Hepatocyte (in vitro differentiated cells): Measurements from ENCODE around the gene TMPRSS9. TPM values are rescaled to one million over a fixed set of nuclear protein-coding genes. Genes with fewer than 3 reads are reported as not detected.

ENCODE experiments used
- DNase-seq: peaks from one replicate; pipeline ENCODE4 v3.0.0-alpha.2; 2016; ENCODE audit warnings: low spot score
- H2AFZ ChIP-seq: fragments of 200-600 bp; sonication (generic); 2 replicates; pipeline ENCODE4 v1.6.0; 2016; ENCODE audit warnings: antibody characterized with exemption, mild to moderate bottlenecking
- H3K27ac ChIP-seq: fragments of 200-600 bp; sonication (generic); 2 replicates; pipeline ENCODE4 v1.5.1; 2016; ENCODE audit warnings: mild to moderate bottlenecking
- H3K27me3 ChIP-seq: fragments of 200-600 bp; sonication (generic); 2 replicates; pipeline ENCODE4 v1.6.1; 2016
- H3K36me3 ChIP-seq: fragments of 200-600 bp; sonication (generic); replicated peaks from 2 replicates; pipeline ENCODE4 v1.5.1; 2016; ENCODE audit warnings: low read depth; ENCODE audit not compliant: insufficient read depth
- H3K4me1 ChIP-seq: fragments of 200-600 bp; sonication (generic); 2 replicates; pipeline ENCODE4 v1.5.1; 2016; ENCODE audit warnings: mild to moderate bottlenecking, moderate library complexity; ENCODE audit not compliant: insufficient read depth
- H3K4me2 ChIP-seq: fragments of 200-600 bp; sonication (generic); 2 replicates; pipeline ENCODE4 v1.6.0; 2016
- H3K4me3 ChIP-seq: fragments of 200-600 bp; sonication (generic); 2 replicates; pipeline ENCODE4 v1.5.1; 2016; ENCODE audit warnings: mild to moderate bottlenecking
- H3K79me2 ChIP-seq: fragments of 200-600 bp; sonication (generic); 2 replicates; pipeline ENCODE4 v1.6.0; 2017; ENCODE audit warnings: mild to moderate bottlenecking
- H3K9me2 ChIP-seq: fragments of 200-600 bp; sonication (generic); replicated peaks from 2 replicates; pipeline ENCODE4 v1.6.0; 2017; ENCODE audit warnings: mild to moderate bottlenecking; ENCODE audit not compliant: insufficient read depth
- H3K9me3 ChIP-seq: fragments of 200-600 bp; sonication (generic); 2 replicates; pipeline ENCODE4 v1.5.1; 2016; ENCODE audit warnings: low read depth, mild to moderate bottlenecking
- H4K20me1 ChIP-seq: fragments of 200-600 bp; sonication (generic); 2 replicates; pipeline ENCODE4 v1.6.0; 2016; ENCODE audit warnings: mild to moderate bottlenecking; ENCODE audit not compliant: insufficient read depth, poor library complexity, severe bottlenecking
- EZH2 ChIP-seq: fragments of 200-600 bp; sonication (generic); IDR thresholded peaks from 2 replicates; pipeline ENCODE4 v1.6.1; 2016; ENCODE audit warnings: antibody characterized with exemption, mild to moderate bottlenecking, borderline replicate concordance
- EZH2phosphoT487 ChIP-seq: fragments of 200-600 bp; sonication (generic); IDR thresholded peaks from one replicate; pipeline ENCODE4 v1.6.1; 2018; ENCODE audit warnings: antibody characterized with exemption, mild to moderate bottlenecking, low read depth, moderate library complexity; ENCODE audit not compliant: unreplicated experiment, severe bottlenecking
- WGBS: methylation state at CpG from one replicate; pipeline ENCODE4 v1.1.6; 2016; ENCODE audit warnings: low lambda C conversion rate; ENCODE audit errors: missing lambda C conversion rate; 5-methylcytosine and 5-hydroxymethylcytosine counted together
- polyA plus RNA-seq: library from polyadenylated mRNA; unstranded; fragments of >200 nt; fragmentation: Nextera tagmentation; extraction: Ambion mirVana; gene quantifications from 2 replicates; pipeline ENCODE4 v1.2.1, GENCODE V29; 2016
- total RNA-seq: library from RNA; depleted of rRNA; stranded (reverse); fragments of >200 nt; gene quantifications from 2 replicates; pipeline ENCODE4 v1.2.3, GENCODE V29; 2014
- TF ChIP-seq, protein P1 (sequence below): fragments of 200-600 bp; sonication (generic); IDR thresholded peaks from 2 replicates; pipeline ENCODE4 v1.5.1; 2016; ENCODE audit warnings: antibody characterized with exemption, mild to moderate bottlenecking; ENCODE audit not compliant: poor library complexity

The TMPRSS9 gene
- total and polyA plus RNA-seq, 2 experiments from 2014 or later: 0.23 TPM; not detected in 1

DNA sequence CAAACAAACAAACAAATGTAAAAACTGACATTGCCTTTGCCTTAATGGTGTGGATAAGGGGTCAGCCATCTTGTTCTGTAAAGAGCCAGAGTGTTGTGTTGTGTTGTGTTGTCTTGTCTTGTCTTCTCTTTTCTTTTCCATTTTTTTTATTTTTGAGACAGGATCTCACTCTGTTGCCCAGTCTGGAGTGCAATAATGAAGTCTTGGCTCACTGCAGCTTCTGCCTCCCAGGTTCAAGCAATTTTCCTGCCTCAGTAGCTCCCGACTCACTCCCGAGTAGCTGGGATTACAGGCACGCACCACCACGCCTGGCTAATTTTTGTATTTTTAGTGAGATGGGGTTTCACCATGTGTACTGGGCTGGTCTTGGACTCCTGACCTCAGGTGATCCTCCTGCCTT, 39.5 kb downstream of the TMPRSS9 start:
- 98% methylated on average over 4 of the region's 4 CpGs for WGBS
- Histone ChIP-seq H3K27ac (no peak overlapping the region), H3K4me3 (no peak overlapping the region), H4K20me1 (no peaks in the 10 kb centered on the region), H3K4me2 (no peak overlapping the region), H2AFZ (no peak overlapping the region), H3K27me3 (no peaks in the 10 kb centered on the region), H3K9me2 (no peaks in the 10 kb centered on the region), H3K9me3 (no peaks in the 10 kb centered on the region), H3K36me3 (no peaks in the 10 kb centered on the region), H3K4me1 (no peaks in the 10 kb centered on the region), H3K79me2 (no peaks in the 10 kb centered on the region)
- TF ChIP-seq EZH2: no peak
- no peak for DNase-seq

DNA sequence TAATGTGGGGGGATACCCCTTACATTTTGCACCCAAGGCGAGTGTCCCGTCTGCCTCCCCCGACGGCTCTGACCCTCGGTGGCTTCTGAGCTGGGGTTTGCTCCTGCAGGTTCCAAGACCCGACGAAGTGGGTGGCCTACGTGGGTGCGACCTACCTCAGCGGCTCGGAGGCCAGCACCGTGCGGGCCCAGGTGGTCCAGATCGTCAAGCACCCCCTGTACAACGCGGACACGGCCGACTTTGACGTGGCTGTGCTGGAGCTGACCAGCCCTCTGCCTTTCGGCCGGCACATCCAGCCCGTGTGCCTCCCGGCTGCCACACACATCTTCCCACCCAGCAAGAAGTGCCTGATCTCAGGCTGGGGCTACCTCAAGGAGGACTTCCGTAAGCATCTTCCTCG, 48.2 kb downstream of the TMPRSS9 start:
- no peak for DNase-seq
- H4K20me1 ChIP-seq: no peaks in the 10 kb centered on the region
- no peak for TF ChIP-seq EZH2
- TF ChIP-seq EZH2phosphoT487: no peak
- TF ChIP-seq, protein P1, sequence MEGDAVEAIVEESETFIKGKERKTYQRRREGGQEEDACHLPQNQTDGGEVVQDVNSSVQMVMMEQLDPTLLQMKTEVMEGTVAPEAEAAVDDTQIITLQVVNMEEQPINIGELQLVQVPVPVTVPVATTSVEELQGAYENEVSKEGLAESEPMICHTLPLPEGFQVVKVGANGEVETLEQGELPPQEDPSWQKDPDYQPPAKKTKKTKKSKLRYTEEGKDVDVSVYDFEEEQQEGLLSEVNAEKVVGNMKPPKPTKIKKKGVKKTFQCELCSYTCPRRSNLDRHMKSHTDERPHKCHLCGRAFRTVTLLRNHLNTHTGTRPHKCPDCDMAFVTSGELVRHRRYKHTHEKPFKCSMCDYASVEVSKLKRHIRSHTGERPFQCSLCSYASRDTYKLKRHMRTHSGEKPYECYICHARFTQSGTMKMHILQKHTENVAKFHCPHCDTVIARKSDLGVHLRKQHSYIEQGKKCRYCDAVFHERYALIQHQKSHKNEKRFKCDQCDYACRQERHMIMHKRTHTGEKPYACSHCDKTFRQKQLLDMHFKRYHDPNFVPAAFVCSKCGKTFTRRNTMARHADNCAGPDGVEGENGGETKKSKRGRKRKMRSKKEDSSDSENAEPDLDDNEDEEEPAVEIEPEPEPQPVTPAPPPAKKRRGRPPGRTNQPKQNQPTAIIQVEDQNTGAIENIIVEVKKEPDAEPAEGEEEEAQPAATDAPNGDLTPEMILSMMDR: no peak
- H3K27me3 ChIP-seq: no peaks in the 10 kb centered on the region
- no peaks in the 10 kb centered on the region for H3K36me3 ChIP-seq
- no peak overlapping the region for H2AFZ ChIP-seq
- no peak overlapping the region for H3K4me2 ChIP-seq
- H3K9me3 ChIP-seq: no peaks in the 10 kb centered on the region
- 92% methylated on average over 25 of the region's 25 CpGs for WGBS
- H3K9me2 ChIP-seq: no peaks in the 10 kb centered on the region
- no peak overlapping the region for H3K4me3 ChIP-seq
- no peak overlapping the region for H3K27ac ChIP-seq
- H3K4me1 ChIP-seq: no peaks in the 10 kb centered on the region
- H3K79me2 ChIP-seq: no peaks in the 10 kb centered on the region

DNA sequence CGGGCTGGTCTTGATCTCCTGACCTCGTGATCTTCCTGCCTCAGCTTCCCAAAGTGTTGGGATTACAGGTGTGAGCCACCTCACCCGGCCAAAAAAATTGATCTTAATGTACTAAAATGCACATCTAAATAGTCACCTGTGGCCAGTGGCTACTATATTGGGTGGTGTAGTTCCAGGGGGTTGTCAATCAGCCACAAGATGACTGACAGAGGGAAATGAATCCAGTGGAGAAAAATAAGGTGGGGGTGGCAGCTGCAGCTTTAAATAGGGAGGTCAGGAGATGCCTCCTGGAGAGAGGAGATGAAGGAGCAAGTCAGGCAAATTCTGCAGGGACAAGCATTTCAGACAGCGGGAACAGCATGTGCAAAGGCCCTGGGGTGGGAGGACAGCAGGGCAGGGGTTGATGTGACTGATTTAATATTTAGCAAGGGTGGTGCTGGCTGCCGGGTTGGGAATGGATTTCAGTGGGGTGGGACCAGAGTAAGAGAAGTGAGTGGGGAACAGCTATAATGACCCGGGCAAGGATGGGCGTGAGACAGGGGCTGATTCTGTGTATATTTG, 49.4 kb downstream of the TMPRSS9 start:
- no peaks in the 10 kb centered on the region for H3K4me1 ChIP-seq
- no peaks in the 10 kb centered on the region for H3K9me3 ChIP-seq
- no peaks in the 10 kb centered on the region for H4K20me1 ChIP-seq
- 78% methylated on average over 7 of the region's 7 CpGs for WGBS
- H3K27ac ChIP-seq: no peak overlapping the region
- H3K9me2 ChIP-seq: no peaks in the 10 kb centered on the region
- H2AFZ ChIP-seq: no peak overlapping the region
- no peaks in the 10 kb centered on the region for H3K27me3 ChIP-seq
- TF ChIP-seq, protein P1: no peak
- TF ChIP-seq EZH2phosphoT487 (no peak), EZH2 (no peak)
- no peak overlapping the region for H3K4me3 ChIP-seq
- H3K4me2 ChIP-seq: no peak overlapping the region
- DNase-seq: no peak
- no peaks in the 10 kb centered on the region for H3K36me3 ChIP-seq
- no peaks in the 10 kb centered on the region for H3K79me2 ChIP-seq

DNA sequence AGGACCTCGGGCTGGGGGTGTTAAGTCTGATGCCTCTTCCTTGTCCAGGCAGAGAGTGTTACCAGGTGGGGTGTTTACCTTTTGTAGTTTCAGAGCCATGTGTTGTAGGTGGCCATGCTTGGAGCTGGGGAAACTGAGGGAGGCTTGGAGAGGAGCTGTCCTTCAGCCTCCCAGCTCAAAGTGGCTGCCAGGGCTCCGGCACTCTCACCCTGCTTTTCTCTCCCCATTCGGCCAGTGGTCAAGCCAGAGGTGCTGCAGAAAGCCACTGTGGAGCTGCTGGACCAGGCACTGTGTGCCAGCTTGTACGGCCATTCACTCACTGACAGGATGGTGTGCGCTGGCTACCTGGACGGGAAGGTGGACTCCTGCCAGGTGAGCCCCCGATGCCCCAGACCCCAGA, 50.0 kb downstream of the TMPRSS9 start:
- WGBS: 98% methylated on average over 7 of the region's 7 CpGs
- H3K27me3 ChIP-seq: no peaks in the 10 kb centered on the region

More for the DNA sequence above, 50.0 kb downstream of the TMPRSS9 start:
- no peaks in the 10 kb centered on the region for H4K20me1 ChIP-seq
- no peak overlapping the region for H3K4me2 ChIP-seq
- DNase-seq: no peak
- no peaks in the 10 kb centered on the region for H3K79me2 ChIP-seq
- H3K36me3 ChIP-seq: no peaks in the 10 kb centered on the region
- no peak overlapping the region for H2AFZ ChIP-seq
- no peaks in the 10 kb centered on the region for H3K9me2 ChIP-seq
- no peaks in the 10 kb centered on the region for H3K9me3 ChIP-seq
- H3K4me3 ChIP-seq: no peak overlapping the region
- TF ChIP-seq EZH2: no peak
- TF ChIP-seq, protein P1: no peak
- no peak for TF ChIP-seq EZH2phosphoT487
- H3K27ac ChIP-seq: no peak overlapping the region
- no peaks in the 10 kb centered on the region for H3K4me1 ChIP-seq
